ENCODE measurements around the gene WNT11.

GRCh38 chr11:76235233-76236091 is 29.2 kb upstream of the WNT11 start:
- no peak for TF ChIP-seq CTCF (IDR thresholded peaks at IDR 0.05)
- TF ChIP-seq POLR2A (IDR thresholded peaks at IDR 0.05) = no peak
